GM18951 (cell line): ENCODE results near the gene MOCS1.

Source experiments
- POLR2A ChIP-seq: IDR thresholded peaks from 4 replicates; pipeline ENCODE4 v1.6.1; 2011; ENCODE audit warnings: mild to moderate bottlenecking; ENCODE audit not compliant: insufficient read length, insufficient read depth; ENCODE audit errors: extremely low read depth
- in situ Hi-C: fragments of 300-500 bp; cut with MboI; formaldehyde crosslinking; loops from one replicate; pipeline ENCODE4 v1.12.0; 2022; ENCODE audit warnings: low sequenced_read_pairs, mixed read lengths, inconsistent platforms; ENCODE audit not compliant: unreplicated experiment

MOCS1 gene

DNA sequence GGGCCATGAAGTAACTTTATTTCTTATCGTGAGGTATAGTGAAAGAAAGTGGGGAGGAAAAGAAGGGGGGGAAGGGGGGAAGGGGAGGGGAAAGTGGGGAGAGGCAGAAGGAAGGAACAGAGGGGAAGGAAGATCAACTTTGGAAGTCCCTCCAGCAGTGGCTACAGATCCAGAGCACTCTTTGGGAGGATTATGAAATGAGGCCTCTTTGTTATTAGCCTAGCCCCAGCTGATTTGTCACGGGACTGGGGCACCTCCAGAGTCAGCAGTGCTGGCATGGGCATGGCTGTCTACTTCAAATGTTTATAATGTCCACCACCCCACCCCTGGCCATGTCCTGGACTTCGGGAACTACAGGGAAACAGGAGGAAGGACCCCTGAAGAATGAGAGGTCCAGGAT is 7.6 kb downstream of the MOCS1 start:
- in situ Hi-C loops = no loop called here
- no peak for TF ChIP-seq POLR2A

DNA sequence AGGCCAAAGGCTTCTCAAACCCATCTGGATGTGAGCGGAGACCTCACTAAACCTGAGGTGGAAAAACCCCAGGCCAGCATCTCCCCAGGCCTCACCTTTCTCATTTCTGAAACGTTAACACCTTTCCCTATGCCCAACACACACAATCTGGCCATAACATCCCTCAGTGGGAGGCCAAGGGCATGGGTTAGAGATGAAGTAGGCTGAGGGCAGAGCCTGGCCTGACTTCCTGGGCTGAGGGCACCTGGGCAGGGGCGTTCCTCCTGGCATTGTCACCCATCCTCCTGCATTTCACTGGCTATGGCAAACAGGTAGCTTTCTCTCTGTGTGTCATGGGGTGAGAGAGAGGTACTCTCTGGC is 8.4 kb downstream of the MOCS1 start:
- in situ Hi-C loops = no loop called here
- TF ChIP-seq POLR2A = no peak

DNA sequence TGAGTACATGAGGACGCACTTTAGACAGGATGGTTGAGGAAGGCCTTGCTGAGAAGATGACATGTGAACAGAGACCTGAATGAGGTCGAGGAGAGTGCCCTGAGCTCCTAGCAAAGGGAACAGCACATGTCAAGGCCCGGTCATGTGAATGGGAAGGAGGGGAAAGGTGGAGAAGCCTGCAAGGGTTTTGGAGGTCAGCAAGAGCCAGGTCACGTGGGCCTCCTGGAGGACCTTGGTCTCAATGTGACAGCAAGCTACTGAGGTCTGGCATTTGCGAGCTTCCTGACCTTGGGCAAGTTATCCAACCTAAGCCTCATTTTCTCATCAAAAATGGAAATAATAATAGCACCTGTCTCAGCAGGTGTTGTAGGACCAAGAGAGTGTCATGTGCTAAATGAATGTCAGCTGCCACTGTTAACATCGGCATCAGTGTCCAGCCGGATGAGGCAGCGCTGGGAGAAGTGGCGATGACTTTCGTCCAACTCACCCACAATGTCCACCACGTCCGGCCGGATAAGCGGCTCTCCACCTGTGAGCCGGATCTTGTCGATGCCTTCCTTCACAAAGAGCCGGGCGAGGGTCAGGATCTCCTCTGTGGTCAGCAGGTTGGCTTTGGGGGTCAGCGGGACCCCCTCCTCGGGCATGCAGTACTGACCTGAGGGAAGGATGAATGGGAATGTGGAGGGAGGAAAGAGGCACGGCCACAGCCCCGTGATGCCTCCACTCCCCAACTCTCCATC is 8.9 kb downstream of the MOCS1 start:
- no peak for TF ChIP-seq POLR2A
- in situ Hi-C loops = no loop called here

DNA sequence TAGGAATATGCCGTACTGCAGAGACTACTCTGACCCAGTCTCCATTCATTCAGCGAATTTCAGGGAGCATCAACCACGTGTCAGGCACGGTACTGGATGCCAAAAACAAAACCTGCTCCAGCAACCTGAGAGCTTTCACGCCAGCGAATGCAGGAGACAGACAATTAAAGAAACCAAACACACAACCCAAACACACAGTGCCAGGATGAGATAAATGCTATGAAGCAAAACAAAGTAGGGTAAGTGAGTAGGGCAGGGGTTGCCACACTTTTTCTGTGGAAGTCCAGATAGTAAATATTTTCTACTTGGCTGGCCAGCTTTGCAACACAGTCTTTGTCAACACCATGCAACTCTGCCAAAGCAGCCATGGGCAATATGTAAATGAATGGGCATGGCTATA is 10.0 kb downstream of the MOCS1 start:
- in situ Hi-C loops = no loop called here
- TF ChIP-seq POLR2A = no peak

DNA sequence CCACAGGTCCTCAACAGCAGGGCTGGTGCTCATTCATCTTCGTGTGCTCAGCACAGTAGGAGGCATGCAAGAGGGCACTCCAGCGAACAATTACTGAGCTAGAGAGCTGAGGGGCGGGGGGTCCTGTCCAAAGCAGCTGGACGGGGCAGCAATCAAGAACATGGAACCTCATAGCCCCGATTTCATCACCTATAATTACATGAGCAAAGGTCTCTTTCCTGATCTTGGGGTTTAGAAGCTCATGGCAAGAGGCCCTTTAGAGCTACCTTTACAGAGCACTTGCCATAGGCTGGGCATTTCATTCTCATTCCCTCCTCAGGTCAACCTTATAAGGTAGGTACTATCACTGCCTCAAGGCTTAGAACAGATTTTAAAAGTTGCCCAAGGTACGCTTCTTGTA is 10.4 kb downstream of the MOCS1 start:
- TF ChIP-seq POLR2A = no peak
- in situ Hi-C loops = no loop called here

DNA sequence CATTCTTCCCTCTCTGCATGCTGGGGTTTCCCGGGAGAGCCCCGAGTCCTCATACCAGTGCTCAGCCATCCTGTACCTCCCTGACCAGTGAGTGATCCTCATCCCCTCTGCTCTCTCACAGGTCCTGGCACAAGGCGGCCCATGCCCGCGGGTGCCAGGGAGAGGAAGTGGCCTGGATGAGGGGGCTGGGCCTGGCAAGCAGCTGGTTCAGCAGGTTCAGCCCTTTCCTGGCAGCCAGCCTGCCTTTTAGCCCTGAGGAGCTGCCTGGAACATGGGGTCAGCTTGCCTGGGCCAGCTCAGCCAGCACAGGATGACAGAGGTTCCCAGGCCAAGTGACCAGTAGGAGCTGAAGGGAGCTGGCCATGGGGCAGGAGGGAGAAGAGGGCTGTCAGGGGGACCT is 10.9 kb downstream of the MOCS1 start:
- in situ Hi-C loops = no loop called here
- TF ChIP-seq POLR2A = no peak

DNA sequence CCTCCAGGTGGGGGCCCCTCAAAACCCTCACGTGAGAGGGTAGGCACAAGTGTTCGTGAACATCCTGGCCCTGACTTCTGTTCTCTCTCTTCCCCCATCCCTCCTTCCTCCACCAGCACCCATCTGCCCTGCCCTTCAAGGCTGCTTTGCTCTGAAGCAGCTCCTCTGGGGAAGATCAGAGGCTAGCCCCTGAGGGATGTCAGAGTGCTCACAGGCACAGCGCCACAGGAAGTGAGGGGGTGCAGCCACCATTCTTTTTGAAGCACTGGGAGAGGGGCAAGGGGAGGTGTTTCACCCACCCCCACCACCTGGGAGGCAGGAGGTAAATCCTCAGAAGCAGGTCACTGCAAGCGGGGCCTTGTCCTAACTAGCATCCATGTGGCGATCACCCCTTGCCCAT is 11.4 kb downstream of the MOCS1 start:
- no peak for TF ChIP-seq POLR2A
- in situ Hi-C loops = no loop called here

DNA sequence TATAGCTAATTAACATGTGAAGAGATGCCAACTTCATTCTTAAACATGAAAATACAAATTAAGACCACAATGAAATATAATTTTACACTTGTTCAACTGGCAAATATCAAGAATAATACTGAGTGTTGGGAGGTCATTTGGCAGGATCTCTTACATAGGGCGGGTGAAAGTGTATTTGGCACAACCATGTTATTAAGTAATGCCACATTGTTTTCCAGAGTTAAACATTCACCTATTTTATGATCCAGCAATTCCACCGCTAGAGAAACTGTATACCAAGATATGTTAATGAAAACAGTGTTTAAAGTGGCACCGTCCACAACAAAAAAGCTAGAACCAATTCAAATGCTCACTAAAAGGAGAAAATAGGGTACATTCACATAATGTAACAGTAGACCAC is 14.1 kb downstream of the MOCS1 start:
- TF ChIP-seq POLR2A = no peak
- in situ Hi-C loops = no loop called here

DNA sequence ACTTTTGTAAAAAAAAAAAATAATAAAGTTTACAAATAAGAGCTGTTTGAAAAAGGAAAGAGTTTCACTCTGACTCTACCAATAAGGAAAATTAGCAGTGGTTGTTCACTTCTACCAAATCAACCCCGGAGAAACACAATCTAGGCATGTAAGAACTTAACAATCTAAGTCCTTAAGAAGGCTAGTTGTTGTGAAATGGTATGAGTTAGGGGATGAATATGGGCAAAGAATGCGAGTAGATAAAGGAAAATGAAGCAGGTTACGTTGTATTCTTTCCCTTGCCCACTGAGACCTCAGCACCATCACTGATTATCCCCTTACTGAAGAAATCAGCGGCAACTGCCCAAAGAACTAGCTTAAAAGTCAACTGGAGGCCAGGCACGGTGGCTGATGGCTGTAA is 15.4 kb downstream of the MOCS1 start:
- no peak for TF ChIP-seq POLR2A
- in situ Hi-C loops = no loop called here

DNA sequence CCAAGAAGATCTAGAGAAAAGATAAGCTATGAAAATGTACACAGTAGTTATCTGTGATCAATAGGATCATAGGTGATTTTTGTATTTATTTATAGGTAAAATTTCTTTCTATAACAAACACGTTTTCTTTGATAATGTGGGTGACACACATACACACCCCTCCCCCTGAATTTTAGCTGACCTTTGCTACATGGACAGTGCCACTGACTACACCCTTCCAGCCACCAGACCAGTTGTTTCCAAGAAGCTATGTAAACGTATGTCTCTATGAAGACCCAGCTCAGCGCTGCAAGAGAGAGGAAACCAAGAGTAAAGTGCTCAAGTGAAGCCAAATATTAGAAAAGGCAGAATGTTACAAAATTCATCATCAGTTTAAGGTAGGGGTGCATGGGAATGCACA is 16.3 kb downstream of the MOCS1 start:
- no peak for TF ChIP-seq POLR2A
- in situ Hi-C loops = no loop called here

DNA sequence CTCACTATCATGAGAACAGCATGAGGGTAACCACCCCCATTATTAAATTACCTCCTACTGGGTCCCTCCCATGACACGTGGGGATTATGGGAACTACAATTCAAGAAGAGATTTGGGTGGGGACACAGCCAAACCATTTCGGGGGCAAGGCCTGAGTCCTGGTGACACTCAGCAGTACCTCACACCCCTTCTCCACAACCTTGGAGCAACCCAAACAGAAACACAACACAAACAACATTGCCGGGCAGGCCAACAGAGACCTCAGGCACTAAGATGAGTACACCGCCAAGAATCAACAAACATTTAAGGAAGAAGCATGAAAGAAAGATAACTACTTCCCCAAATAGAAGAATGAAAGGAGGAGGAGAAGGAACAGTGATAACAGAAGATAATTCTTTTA is 16.9 kb downstream of the MOCS1 start:
- in situ Hi-C loops = no loop called here
- no peak for TF ChIP-seq POLR2A

DNA sequence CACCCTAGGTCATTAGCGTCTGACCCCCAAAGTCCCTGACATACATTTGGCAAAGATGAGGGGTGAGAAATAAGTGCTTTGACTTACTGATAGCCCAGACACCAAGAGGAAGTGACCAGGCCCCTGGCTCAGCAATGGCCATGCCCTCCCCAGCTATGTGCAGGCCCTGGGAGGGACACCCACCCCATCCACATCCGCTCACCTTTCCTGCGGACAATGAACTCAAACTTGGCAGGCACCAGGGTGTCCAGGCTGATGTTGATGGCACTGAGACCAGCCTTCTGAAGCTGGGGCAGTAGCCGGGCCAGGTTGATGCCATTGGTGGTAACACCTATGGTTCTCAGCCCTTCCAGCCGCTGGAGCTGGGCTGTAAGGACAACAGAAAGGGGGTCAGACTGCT is 18.4 kb downstream of the MOCS1 start:
- no peak for TF ChIP-seq POLR2A
- in situ Hi-C loops = no loop called here

DNA sequence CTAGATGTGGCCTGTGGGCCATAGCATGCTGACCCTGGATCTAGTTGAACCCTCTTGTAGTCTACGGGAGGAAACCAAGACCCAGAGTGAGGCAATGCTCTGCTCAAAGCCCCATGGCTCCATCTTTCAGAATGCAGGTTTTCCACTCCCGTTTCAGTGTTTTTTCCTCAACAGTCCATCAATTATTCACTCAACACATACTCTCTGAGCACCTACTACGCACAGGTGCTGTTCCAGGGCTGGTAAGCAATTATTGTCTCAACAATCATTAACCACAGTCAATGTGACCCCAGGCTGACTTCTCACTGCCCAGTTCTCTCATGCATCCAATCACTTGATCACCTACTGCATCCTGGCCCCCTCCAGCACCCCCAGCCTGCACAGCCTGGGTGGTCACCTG is 20.0 kb downstream of the MOCS1 start:
- no peak for TF ChIP-seq POLR2A
- in situ Hi-C loops = no loop called here

DNA sequence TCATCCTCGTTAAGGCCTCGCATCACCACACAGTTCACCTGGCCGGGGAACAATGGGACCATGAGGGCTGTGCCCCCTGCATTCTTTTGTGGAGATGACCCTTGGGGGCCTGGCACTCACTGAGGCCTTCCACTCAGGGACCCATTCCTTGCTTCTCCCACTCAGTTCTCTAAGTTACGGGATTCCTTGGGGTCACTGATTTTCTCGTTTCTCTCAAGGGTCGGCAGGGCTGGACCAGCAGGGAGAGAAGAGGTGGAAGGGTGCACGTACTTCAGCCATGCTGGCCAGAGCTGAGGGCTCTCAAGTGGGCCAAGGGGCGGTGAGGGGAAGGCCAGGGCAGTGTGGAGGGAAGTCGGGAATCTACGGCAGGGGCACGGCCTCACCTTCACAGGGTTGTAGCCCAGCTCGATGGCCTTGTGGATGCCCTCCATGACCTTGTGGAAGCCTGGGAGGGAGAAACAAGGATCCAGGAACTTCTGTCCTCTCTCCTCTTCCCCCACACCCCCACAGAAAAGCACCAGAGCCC is 20.8 kb downstream of the MOCS1 start:
- in situ Hi-C loops = no loop called here
- TF ChIP-seq POLR2A = no peak

DNA sequence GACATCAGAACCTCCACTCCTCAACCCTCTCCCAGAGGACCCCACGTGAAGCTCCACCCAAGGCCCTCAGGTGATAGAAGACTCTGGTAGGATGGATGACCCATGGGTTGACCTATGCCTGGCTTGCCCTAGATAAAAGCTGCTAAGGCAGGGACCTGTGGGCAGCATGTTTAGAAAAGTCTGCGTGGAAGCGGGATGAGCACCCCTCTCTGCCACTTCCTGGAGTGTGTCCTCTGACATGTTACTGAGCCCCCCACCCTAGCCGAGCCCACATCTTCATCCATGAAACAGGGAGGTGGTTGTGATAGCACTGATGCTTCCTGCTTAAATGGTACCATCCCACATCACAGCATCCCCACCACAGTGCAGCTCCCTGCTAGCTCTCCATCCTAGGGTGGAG is 21.8 kb downstream of the MOCS1 start:
- TF ChIP-seq POLR2A = no peak
- in situ Hi-C loops = no loop called here
